Peyer's patch (tissue), 4 donors: ENCODE results near the gene ORC4.

Experiments
- POLR2A ChIP-seq, 2 donors: fragments of 450-650 bp; IDR thresholded peaks; one replicate each; pipeline ENCODE4 v1.5.1; 2017; ENCODE audit warnings: antibody characterized with exemption in 2 of 2, mild to moderate bottlenecking in 2 of 2, moderate library complexity in 2 of 2
- TF ChIP-seq, protein P1 (sequence below), 6 experiments: fragments of 450-650 bp in 4 of 6; fragments of 200-600 bp in 2 of 6; sonication (generic) in 1 of 6; IDR thresholded peaks; one replicate each; pipeline ENCODE4 v1.5.1; 2017 to 2019; ENCODE audit warnings: antibody characterized with exemption in 6 of 6, mild to moderate bottlenecking in 3 of 6, moderate library complexity in 1 of 6

DNA sequence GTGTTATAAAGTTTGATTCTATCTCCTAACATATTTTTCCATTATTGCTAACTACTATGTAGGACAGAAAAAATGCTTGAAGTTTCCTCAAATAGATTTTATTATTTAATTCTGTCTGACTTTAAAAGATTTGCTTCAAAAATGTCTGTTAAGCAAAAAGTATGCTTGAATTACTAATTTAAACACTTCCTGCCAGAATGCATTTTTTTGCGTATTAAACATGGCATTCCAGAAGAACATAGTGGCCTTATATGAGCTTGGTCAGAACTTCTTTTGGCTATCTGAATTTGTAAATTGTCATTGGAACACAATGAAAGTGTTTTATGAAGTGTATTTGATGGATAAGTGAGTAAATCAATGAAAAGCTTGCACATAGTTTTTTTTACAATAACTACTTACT is 38.1 kb upstream of the ORC4 start:
- TF ChIP-seq, protein P1, sequence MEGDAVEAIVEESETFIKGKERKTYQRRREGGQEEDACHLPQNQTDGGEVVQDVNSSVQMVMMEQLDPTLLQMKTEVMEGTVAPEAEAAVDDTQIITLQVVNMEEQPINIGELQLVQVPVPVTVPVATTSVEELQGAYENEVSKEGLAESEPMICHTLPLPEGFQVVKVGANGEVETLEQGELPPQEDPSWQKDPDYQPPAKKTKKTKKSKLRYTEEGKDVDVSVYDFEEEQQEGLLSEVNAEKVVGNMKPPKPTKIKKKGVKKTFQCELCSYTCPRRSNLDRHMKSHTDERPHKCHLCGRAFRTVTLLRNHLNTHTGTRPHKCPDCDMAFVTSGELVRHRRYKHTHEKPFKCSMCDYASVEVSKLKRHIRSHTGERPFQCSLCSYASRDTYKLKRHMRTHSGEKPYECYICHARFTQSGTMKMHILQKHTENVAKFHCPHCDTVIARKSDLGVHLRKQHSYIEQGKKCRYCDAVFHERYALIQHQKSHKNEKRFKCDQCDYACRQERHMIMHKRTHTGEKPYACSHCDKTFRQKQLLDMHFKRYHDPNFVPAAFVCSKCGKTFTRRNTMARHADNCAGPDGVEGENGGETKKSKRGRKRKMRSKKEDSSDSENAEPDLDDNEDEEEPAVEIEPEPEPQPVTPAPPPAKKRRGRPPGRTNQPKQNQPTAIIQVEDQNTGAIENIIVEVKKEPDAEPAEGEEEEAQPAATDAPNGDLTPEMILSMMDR (IDR thresholded peaks at IDR 0.05) = no peak
- no peak for TF ChIP-seq POLR2A (IDR thresholded peaks at IDR 0.05)
